HG02973 (cell line): ENCODE measurements around the gene PAAF1.
"Not testable (repeated sequence)": the region's sequence is repeated elsewhere in the genome, so short reads cannot be mapped to it uniquely, and the experiment has no call there.

ENCODE experiments used
- ATAC-seq: cut with Tn5 transposase; IDR thresholded peaks from one replicate; pipeline ENCODE4 v1.9.1; 2021; ENCODE audit warnings: moderate library complexity; ENCODE audit not compliant: unreplicated experiment

Gene PAAF1

GRCh38 chr11:73880449-73880848, 3.6 kb downstream of the PAAF1 start:
- ATAC-seq = not testable (repeated sequence)

- no peak for ATAC-seq
Observed at GRCh38 chr11:73883856-73884255, 7.1 kb downstream of the PAAF1 start.

- ATAC-seq = no peak
Observed at GRCh38 chr11:73888244-73888643, 11.4 kb downstream of the PAAF1 start.

- no peak for ATAC-seq
Observed at GRCh38 chr11:73889019-73889418, 12.2 kb downstream of the PAAF1 start.

- ATAC-seq = no peak
Observed at GRCh38 chr11:73889536-73889935, 12.7 kb downstream of the PAAF1 start.

- no peak for ATAC-seq
Observed at GRCh38 chr11:73893041-73893440, 16.2 kb downstream of the PAAF1 start.

- no peak for ATAC-seq
Observed at GRCh38 chr11:73894725-73895335, 18.0 kb downstream of the PAAF1 start.

- ATAC-seq = no peak
Observed at GRCh38 chr11:73902303-73902702, 25.5 kb downstream of the PAAF1 start.

GRCh38 chr11:73907191-73907590, 30.4 kb downstream of the PAAF1 start:
- no peak for ATAC-seq

GRCh38 chr11:73912026-73912425, 35.2 kb downstream of the PAAF1 start:
- ATAC-seq = no peak

GRCh38 chr11:73913472-73913871, 36.7 kb downstream of the PAAF1 start:
- ATAC-seq = no peak

- no peak for ATAC-seq
Observed at GRCh38 chr11:73914284-73914683, 37.5 kb downstream of the PAAF1 start.

GRCh38 chr11:73916435-73916834, 39.6 kb downstream of the PAAF1 start:
- ATAC-seq = no peak

GRCh38 chr11:73921180-73921579, 44.4 kb downstream of the PAAF1 start:
- no peak for ATAC-seq

GRCh38 chr11:73929388-73929787, 52.6 kb downstream of the PAAF1 start:
- no peak for ATAC-seq

- no peak for ATAC-seq
Observed at GRCh38 chr11:73931039-73931645, 54.3 kb downstream of the PAAF1 start.

GRCh38 chr11:73931951-73932350, 55.2 kb downstream of the PAAF1 start:
- no peak for ATAC-seq

- no peak for ATAC-seq
Observed at GRCh38 chr11:73932781-73933180, 56.0 kb downstream of the PAAF1 start.

GRCh38 chr11:73936047-73936446, 59.2 kb downstream of the PAAF1 start:
- not testable (repeated sequence) for ATAC-seq

- no peak for ATAC-seq
Observed at GRCh38 chr11:73939096-73939495, 62.3 kb downstream of the PAAF1 start.

GRCh38 chr11:73940801-73941570, 64.2 kb downstream of the PAAF1 start:
- no peak for ATAC-seq

GRCh38 chr11:73942010-73942409, 65.2 kb downstream of the PAAF1 start:
- ATAC-seq = no peak
